Panc1 (cell line): ENCODE data around the gene OGDH.

Source experiments
- CTCF ChIP-seq: fragments of 450-650 bp; IDR thresholded peaks from 2 replicates; pipeline ENCODE4 v1.5.1; 2017; ENCODE audit warnings: mild to moderate bottlenecking
- POLR2AphosphoS5 ChIP-seq: IDR thresholded peaks from 2 replicates; pipeline ENCODE4 v1.6.1; 2012; ENCODE audit warnings: mild to moderate bottlenecking, low read depth, low read length, moderate library complexity
- REST ChIP-seq, 2 experiments: IDR thresholded peaks; 2 replicates each; pipeline ENCODE4 v1.6.1; 2011 to 2012; ENCODE audit warnings: low read depth in 2 of 2, control low read depth in 1 of 2, low read length in 1 of 2, mild to moderate bottlenecking in 1 of 2, moderate library complexity in 1 of 2; ENCODE audit not compliant: insufficient read depth in 1 of 2

- no peak for TF ChIP-seq CTCF
- no peak for TF ChIP-seq REST (IDR thresholded peaks at IDR 0.05; ENCODE audit: insufficient read depth in 1 of 2, low read depth in 2 of 2, low read length in 1 of 2)
- no peak for TF ChIP-seq POLR2AphosphoS5
Measured at GRCh38 chr7:44568771-44569560, 37.5 kb upstream of the OGDH start.
